ENCODE results near the gene DENND6A.

DNA sequence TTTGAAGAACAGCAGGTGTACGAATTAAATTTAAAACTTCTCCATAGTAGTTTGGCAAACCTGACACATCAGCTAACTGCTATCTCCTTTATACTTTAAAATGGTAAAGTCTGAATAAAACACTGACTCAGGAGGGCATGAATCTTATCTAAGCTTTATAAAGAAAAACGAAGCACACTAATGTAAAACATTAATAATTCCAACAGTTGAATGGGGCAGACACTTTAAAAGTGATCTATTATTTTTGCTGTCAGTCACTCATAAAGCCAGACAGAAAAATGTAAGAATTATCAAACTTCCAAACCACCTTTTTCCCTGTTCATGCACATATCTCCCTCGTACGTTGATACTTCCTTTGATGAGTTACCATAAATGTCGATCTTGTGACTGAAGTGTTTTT is 98.3 kb downstream of the DENND6A start:
- TF ChIP-seq, protein P1, sequence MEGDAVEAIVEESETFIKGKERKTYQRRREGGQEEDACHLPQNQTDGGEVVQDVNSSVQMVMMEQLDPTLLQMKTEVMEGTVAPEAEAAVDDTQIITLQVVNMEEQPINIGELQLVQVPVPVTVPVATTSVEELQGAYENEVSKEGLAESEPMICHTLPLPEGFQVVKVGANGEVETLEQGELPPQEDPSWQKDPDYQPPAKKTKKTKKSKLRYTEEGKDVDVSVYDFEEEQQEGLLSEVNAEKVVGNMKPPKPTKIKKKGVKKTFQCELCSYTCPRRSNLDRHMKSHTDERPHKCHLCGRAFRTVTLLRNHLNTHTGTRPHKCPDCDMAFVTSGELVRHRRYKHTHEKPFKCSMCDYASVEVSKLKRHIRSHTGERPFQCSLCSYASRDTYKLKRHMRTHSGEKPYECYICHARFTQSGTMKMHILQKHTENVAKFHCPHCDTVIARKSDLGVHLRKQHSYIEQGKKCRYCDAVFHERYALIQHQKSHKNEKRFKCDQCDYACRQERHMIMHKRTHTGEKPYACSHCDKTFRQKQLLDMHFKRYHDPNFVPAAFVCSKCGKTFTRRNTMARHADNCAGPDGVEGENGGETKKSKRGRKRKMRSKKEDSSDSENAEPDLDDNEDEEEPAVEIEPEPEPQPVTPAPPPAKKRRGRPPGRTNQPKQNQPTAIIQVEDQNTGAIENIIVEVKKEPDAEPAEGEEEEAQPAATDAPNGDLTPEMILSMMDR (conservative IDR thresholded peaks at IDR 0.05 in 1 of 2, IDR thresholded peaks at IDR 0.05 in 1 of 2; ENCODE audit: low read depth in 1 of 2, low read length in 2 of 2): no peak
- no peak for TF ChIP-seq EZH2 (IDR thresholded peaks at IDR 0.05; ENCODE audit: low read length, missing control alignments)

All from fibroblast of lung (primary cell).